GM19438 (cell line): ENCODE data around the gene DCAF8.

Experiments used
- ATAC-seq: cut with Tn5 transposase; IDR thresholded peaks from one replicate; pipeline ENCODE4 v1.9.1; 2021; ENCODE audit warnings: low read depth; ENCODE audit not compliant: unreplicated experiment

DCAF8 gene

DNA sequence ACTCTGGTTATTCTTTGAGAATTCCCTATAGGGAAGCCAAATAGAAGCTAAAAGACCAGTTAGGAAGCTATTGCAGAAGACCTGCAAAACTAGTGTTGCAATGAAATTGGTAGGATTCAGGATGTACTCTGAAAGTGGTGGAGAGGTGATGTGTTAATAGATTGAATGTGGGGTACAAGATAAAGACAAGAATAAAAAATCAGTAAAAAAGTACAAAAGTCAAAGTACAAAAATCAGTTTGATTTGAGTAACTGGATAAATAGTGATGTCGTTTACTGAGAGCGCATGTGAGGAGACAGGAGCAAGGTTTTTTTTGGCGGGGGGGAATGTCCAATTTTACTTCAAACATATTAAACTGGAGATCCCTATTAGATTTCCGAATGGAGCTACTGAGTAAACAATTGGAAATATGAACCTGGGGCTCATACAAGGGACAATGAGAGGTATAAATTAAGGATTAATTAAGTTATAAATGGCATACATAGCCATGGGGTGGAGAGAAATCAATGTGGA, 2.5 kb upstream of the DCAF8 start:
- ATAC-seq, result no peak

DNA sequence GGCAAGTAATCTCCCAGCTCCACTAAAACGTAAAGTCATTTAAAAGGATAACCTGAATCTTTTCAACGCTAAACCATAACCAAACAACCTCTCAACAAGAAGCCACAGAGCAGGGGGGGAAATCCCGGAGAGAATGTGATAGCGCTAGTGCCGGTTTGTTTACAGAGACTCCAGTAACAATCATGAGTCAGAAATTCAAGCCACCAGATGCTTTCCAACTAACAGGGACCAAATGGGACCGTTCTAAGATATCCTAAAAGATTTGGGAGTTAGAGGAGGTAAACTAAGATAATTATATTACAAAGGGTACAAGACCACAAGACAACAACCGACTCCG, 825 bp downstream of the DCAF8 start:
- ATAC-seq, result no peak

GRCh38 chr1:160260406-160261382, 1.7 kb downstream of the DCAF8 start:
- ATAC-seq, result no peak

- ATAC-seq, result no peak
Observed at GRCh38 chr1:160258177-160258798, 4.1 kb downstream of the DCAF8 start.

- no peak for ATAC-seq
Observed at GRCh38 chr1:160257411-160258015, 4.8 kb downstream of the DCAF8 start.

GRCh38 chr1:160256396-160257046, 5.8 kb downstream of the DCAF8 start:
- no peak for ATAC-seq

DNA sequence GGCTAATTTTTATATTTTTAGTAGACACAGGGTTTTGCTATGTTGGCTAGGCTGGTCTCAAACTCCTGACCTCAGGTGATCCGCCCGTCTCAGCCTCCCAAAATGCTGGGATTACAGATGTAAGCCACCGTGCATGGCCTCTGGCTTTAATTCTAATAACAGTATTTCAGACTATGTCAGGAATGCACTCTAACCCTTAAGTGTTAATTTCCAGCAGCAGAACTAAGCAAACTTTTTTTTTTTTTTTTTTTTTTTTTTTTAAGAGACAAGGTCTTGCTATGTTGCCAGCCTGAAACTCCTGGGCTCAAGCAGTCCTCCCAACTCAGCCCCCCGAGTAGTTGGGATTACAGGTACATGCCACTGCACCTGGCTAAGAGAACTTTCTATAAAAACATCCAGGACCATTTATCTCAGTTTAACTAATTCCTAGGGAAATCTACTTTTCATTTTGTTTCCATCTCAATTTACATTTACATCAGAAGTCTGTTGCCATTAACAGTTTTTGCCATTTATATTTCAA, 6.5 kb downstream of the DCAF8 start:
- no peak for ATAC-seq

DNA sequence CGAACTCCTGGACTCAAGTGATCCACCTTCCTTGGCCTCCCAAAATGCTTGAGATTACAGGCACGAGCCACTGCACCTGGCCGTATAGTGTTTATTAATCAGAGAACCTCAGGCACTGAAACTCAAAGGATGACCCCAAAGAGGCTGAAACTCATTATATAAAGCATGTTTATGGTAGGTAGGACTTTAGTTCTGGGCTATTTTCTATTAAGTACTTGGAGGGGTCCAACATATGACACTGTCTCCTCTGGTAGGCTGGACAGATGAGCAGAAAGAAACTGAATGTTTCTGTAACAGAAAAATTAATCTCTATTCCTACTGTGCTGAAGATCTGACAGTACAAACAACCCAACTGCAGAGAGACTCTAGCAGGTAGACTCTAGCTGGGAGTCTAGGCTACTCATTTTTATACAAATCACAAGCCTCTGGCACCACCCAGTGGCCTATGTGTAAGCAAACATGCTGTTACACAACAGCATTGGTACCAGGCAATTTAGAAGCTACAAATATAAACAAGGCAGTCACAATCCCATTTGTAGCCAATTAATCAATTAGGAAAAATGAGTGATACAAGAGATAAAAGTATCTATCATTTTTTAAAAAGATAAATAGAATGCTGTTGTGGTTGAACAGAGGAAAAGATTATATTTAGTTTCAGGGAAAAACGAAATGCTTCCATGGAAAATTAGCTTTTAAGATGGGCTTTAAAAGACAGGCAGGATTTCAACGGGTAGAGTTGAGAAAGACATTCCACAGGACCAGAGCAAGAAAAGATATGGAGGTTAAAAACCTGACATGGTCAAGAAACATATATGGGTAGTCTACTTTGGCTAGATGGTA, 10.4 kb downstream of the DCAF8 start:
- no peak for ATAC-seq

DNA sequence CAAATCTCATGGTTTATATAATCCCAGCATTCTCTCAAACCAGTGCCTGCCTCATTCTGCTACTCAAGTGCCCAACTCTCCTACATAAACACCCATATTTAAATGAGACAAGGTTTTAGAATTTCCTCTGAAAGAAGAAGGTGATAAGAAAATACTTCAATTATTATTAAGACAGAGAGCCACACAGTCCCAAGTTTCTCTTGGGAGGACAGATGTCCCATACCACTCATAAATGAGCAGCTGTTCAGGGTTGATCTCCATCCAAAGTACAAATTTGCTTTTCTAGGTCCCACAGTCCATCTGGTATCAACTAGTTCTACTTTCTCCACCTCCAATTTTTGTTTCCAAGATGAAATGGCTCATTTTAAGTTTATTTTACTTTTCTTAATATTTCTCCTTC, 11.3 kb downstream of the DCAF8 start:
- no peak for ATAC-seq

DNA sequence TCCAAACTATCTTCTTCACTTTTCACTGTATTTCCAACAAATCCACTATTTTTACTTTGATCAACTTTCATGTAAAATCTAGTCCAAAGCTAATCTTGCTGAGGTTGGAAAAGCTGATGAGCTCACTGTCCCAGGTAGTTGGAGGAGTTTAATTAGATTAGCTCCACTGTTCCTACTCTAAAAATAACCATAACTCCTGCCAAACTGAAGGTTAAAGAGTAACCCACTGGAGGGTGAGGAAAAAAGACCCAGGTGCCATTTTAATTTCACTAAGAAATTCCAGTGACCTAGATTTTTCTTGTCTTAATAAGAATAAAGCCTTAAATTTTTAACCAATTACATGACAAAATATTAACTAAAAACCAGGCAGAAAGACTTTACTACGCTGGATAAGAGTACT, 15.3 kb downstream of the DCAF8 start:
- no peak for ATAC-seq

DNA sequence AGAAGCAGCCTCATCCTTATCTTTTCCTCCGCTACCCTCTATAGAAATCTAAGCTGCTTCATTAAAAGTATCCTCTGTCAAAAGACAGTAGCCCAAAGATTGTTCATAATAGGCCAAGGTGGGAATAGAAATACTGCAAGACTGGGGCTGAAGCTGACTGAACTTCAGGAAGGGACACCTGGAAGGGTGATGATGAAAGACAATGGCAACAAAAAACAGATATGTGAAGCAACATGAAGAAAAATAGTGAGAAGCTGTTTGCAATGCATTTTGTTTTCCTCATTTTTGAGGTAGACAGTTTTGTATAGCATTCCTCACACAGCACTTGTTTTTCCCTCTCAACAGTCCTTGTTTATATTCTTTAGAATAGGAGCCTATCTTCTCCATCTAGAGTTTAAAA, 16.9 kb downstream of the DCAF8 start:
- no peak for ATAC-seq

DNA sequence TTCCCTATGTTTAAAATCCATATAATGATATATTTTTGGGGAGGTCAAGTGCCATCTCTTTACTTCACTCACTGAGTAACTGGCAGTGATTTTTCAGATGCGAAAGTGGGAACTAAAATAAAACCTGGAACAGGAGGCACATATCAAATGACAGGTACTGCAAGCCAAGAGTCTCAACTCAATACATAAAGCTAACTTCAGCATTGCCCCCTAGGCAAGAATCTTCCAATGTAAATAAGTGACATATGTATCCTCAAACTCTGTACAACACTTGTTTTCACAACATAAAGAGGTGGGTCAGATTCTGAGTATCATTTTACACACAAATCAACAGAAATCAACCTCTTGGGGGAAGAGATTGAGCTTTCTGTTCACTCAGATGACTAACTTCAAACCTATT, 18.1 kb downstream of the DCAF8 start:
- ATAC-seq, result no peak

DNA sequence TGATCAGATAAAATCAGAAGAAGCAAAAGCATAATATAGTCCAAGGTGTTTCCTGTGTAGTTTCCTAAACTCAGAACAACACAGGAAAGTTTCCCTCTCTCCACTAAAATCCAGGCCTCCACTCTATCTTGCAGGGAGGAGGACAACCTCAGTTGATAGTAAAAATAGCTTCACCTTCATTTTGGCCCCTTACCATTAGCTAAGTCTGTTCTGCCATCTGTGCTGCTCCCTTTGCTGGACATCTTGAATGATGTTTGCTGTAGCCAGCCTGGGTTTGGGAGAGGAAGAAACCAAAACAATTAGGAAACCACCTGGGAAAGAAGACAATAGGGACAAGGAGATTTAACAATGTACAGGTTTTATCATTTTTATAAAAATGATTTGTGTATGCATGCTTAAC, 18.6 kb downstream of the DCAF8 start:
- ATAC-seq, result no peak

DNA sequence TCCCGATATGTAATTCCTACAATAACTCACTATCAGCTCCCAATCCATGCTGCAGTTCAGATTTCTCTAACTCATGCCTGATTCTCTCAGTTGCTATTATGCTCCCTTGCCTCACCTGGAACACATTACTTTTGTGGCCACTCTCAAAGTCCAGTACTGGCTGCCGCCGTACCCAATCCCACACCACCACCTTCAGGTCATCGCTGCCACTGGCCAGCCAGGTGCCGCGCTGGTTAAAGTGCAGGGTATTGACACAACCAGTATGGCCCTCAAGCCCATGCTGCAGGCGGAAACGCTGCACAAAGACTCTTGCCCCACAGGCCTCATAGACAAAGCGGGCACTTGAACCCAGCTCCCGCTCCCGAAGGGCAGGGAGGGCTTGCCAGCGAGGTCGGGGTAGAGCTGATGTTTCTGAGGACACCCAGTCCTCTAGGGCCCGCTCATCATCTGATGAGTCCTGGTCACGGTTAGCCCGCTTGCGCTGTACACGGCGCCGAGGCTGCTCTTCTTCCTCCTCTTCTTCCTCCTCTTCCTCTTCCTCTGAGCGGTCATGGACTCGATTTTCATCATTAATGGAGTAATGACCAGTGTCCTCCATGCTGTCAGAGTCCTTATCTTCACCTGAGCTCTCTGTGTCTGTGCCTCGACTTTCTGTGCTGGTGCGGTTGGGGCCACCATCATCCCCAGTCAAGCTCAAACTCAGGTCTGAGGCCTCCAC, 22.6 kb downstream of the DCAF8 start:
- no peak for ATAC-seq

- no peak for ATAC-seq
Observed at GRCh38 chr1:160238408-160238807, 23.9 kb downstream of the DCAF8 start.

DNA sequence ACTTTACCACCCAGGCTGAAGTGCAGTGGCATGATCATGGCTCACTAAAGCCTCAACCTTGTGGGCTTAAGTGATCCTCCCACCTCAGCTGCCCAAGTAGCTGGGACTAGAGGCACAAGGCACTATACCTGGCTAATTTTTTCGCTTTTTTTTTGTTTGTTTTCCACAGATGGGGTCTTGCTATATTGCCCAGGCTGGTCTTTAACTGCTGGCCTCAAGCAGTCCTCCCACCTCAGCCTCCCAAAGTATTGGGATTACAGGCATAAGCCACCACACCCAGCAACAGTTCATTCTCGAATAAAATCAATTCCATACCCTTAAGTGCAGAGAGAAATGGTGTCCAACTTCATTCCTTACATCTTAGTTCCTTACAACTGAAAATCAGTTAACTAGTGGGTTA, 24.8 kb downstream of the DCAF8 start:
- ATAC-seq, result no peak

DNA sequence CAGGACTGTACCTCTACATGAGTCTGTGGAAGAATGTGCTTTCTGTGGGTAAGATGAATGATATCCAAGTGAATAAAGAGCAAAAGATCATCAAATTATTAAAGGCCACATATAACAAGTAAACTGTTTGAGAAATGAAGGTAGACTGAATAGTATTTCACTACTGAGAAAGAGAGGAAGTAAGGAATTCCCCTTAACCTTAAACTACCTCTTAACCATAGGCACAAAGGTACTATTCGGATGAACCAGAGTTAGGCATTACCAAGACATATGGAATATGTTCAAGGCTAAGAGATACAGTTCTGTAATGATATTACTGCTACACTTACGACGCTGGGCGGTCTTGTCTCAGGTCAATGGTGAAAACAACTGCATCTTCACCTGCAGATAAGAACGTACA, 25.5 kb downstream of the DCAF8 start:
- ATAC-seq, result no peak

DNA sequence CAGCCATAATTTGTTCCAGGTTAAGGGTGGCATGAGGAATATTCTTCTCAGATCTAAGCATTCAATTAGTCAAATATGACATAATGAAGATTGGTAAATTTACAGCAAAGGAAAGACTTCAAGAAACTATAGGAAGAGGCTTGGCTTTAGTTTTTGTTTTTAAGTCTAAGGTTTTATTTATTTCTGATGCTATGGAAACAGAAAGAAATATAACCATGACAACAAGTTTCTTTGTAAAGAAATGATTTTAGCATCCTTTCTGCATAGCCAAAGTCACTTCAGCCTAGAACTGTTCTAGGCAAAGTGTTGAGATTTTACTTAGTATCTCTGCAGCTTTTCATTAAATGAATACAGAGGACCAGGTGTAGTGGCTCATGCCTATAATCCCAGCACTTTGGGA, 29.4 kb downstream of the DCAF8 start:
- no peak for ATAC-seq

- no peak for ATAC-seq
Observed at GRCh38 chr1:160228431-160228830, 33.9 kb downstream of the DCAF8 start.
